Endothelial cell (in vitro differentiated cells): Measurements from ENCODE around the gene ARHGAP1. TPM values are rescaled to one million over a fixed set of nuclear protein-coding genes. Genes with fewer than 3 reads are reported as not detected.

Experiments
- DNase-seq: peaks from one replicate; pipeline ENCODE4 v3.0.0; 2021; ENCODE audit warnings: low spot score
- H3K27ac Mint-ChIP-seq: one replicate; pipeline ENCODE4 v1.8.0; 2021; ENCODE audit warnings: mixed read lengths, inconsistent platforms; ENCODE audit not compliant: unreplicated experiment
- H3K27me3 Mint-ChIP-seq: one replicate; pipeline ENCODE4 v1.8.0; 2021; ENCODE audit warnings: mild to moderate bottlenecking, moderate library complexity, mixed read lengths, inconsistent platforms; ENCODE audit not compliant: unreplicated experiment
- H3K36me3 Mint-ChIP-seq: one replicate; pipeline ENCODE4 v1.8.0; 2021; ENCODE audit warnings: mild to moderate bottlenecking, low read depth, mixed read lengths, inconsistent platforms; ENCODE audit not compliant: unreplicated experiment
- H3K4me1 Mint-ChIP-seq: one replicate; pipeline ENCODE4 v1.8.0; 2021; ENCODE audit warnings: mild to moderate bottlenecking, mixed read lengths, inconsistent platforms; ENCODE audit not compliant: unreplicated experiment
- H3K4me3 Mint-ChIP-seq: one replicate; pipeline ENCODE4 v1.8.0; 2021; ENCODE audit warnings: mild to moderate bottlenecking, mixed read lengths, inconsistent platforms; ENCODE audit not compliant: unreplicated experiment
- H3K9me3 Mint-ChIP-seq: one replicate; pipeline ENCODE4 v1.8.0; 2021; ENCODE audit warnings: mixed read lengths, inconsistent platforms; ENCODE audit not compliant: unreplicated experiment
- CTCF ChIP-seq: fragments of 200-600 bp; sonication (generic); IDR thresholded peaks from one replicate; pipeline ENCODE4 v1.5.0; 2021; ENCODE audit warnings: antibody characterized with exemption; ENCODE audit not compliant: unreplicated experiment
- total RNA-seq: library from RNA; stranded (reverse); fragmentation: NEBNext Ultra II Directional; extraction: Animal tissue kit (Norgen Biotek cat#: 25700); gene quantifications from one replicate; pipeline ENCODE4 v1.2.1, GENCODE V29; 2021; ENCODE audit not compliant: unreplicated experiment

Gene ARHGAP1
- total RNA-seq, 1 donor from 2014 or later, result 69.5 TPM

- Mint-ChIP-seq H3K4me3 (no peak overlapping the region), H3K27me3 (peaks cover 1% of the 10 kb centered on the region), H3K9me3 (no peaks in the 10 kb centered on the region), H3K36me3 (peaks cover 3% of the 10 kb centered on the region), H3K4me1 (no peaks in the 10 kb centered on the region), H3K27ac (no peak overlapping the region)
- no peak for TF ChIP-seq CTCF
- DNase-seq, result no peak
These were observed 28.2 kb upstream of the ARHGAP1 start for GRCh38 chr11:46728659-46729040.

- Mint-ChIP-seq H3K9me3 (no peaks in the 10 kb centered on the region), H3K27ac (no peak overlapping the region), H3K36me3 (peaks cover 3% of the 10 kb centered on the region), H3K4me1 (no peaks in the 10 kb centered on the region), H3K4me3 (no peak overlapping the region), H3K27me3 (peaks cover 1% of the 10 kb centered on the region)
- TF ChIP-seq CTCF, result no peak
- no peak for DNase-seq
These were observed 27.7 kb upstream of the ARHGAP1 start for GRCh38 chr11:46727952-46728658.

GRCh38 chr11:46726206-46726862, 25.9 kb upstream of the ARHGAP1 start:
- DNase-seq, result no peak
- TF ChIP-seq CTCF, result no peak
- Mint-ChIP-seq H3K9me3 (no peaks in the 10 kb centered on the region), H3K27ac (no peak overlapping the region), H3K4me1 (peaks cover 5% of the 10 kb centered on the region), H3K4me3 (no peak overlapping the region), H3K36me3 (peaks cover 8% of the 10 kb centered on the region), H3K27me3 (peaks cover 4% of the 10 kb centered on the region)

- Mint-ChIP-seq H3K4me1 (peaks cover 11% of the 10 kb centered on the region), H3K36me3 (peaks cover 11% of the 10 kb centered on the region), H3K4me3 (no peak overlapping the region), H3K27ac (no peak overlapping the region), H3K27me3 (peaks cover 6% of the 10 kb centered on the region), H3K9me3 (no peaks in the 10 kb centered on the region)
- TF ChIP-seq CTCF, result no peak
- DNase-seq, result no peak
These were observed 25.2 kb upstream of the ARHGAP1 start for GRCh38 chr11:46725338-46726205.
